ENCODE measurements around the gene XXYLT1.

DNA sequence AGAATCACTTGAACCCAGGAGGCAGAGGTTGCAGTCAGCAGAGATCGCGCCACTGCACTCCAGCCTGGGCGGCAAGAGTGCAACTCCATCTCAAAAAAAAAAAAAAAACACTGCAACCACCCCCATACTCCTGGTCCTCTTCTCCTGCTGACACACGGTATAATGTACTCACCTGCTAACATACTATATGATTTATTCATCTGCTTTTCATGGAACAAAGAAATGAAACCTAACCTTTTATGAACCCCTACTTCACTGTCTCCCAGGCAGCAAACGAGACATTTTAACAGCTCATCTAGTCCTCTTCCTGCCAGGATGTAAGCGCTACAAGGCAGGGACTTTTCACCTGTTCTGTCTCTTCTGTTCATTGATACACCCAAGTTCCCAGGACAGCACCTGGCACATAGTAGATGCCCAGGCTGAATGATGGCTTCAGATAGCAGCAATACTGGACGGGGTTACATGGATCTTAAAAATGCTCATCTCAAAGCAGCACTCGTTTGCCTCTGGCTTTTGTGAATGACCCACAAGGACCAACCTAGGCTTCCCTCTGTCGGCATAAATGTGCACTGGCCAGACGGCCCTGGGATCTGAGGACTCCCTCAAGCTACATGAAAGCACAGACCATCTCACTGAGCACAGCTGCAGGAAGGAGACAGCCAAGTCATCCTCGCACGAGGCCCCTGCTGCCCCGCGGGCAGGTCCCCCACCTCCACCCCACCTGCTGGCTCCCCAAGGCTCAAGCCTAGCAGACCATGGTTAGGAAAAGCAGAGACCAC lies 20.3 kb downstream of the XXYLT1 start:
- TF ChIP-seq EZH2 (IDR thresholded peaks at IDR 0.05; ENCODE audit: borderline replicate concordance, low read length), result no peak
- TF ChIP-seq, protein P1, sequence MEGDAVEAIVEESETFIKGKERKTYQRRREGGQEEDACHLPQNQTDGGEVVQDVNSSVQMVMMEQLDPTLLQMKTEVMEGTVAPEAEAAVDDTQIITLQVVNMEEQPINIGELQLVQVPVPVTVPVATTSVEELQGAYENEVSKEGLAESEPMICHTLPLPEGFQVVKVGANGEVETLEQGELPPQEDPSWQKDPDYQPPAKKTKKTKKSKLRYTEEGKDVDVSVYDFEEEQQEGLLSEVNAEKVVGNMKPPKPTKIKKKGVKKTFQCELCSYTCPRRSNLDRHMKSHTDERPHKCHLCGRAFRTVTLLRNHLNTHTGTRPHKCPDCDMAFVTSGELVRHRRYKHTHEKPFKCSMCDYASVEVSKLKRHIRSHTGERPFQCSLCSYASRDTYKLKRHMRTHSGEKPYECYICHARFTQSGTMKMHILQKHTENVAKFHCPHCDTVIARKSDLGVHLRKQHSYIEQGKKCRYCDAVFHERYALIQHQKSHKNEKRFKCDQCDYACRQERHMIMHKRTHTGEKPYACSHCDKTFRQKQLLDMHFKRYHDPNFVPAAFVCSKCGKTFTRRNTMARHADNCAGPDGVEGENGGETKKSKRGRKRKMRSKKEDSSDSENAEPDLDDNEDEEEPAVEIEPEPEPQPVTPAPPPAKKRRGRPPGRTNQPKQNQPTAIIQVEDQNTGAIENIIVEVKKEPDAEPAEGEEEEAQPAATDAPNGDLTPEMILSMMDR (IDR thresholded peaks at IDR 0.05; ENCODE audit: low read length), result no peak
